ENCODE data around the gene PRMT5.

Gene PRMT5

DNA sequence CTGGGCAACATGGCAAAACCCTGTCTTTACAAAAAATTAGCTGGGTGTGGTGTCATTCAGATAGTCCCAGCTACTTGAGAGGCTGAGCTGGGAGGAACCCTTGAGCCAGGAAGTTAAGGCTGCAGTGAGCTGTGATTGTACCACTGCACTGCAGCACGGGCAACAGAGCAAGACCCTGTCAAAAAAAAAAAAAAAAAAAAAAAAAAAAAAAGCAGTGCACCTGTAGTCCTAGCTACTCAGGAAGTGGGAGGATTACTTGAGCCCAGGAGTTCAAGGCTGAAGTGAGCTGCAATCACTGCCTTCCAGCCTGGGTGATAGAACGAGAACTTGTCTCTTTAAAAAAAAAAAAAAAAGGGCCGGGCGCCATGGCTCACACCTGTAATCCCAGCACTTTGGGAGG, 40.5 kb downstream of the PRMT5 start:
- ChIA-PET POLR2A (interaction anchor here (1.2 to 3.4 kb wide), 2 partner anchors 16 to 29 kb away, joined by 4 to 15 read pairs; partner anchors contain the start of gene LRP10), CTCF (interaction anchor here (0.7 to 1.3 kb wide), 3 partner anchors 12 to 1409 kb away, joined by 3 to 4 read pairs (median 4); no protein-coding TSS in a partner anchor)
- 0 out of 2 replicates have a peak, but pooled peaks have one; percentile 34 for TF ChIP-seq ZNF384 (IDR thresholded peaks at IDR 0.05)
- TF ChIP-seq FOXM1 (IDR thresholded peaks at IDR 0.05; ENCODE audit: borderline replicate concordance): no peak
- no peak for DNase-seq (ENCODE audit: extremely low spot score)

DNA sequence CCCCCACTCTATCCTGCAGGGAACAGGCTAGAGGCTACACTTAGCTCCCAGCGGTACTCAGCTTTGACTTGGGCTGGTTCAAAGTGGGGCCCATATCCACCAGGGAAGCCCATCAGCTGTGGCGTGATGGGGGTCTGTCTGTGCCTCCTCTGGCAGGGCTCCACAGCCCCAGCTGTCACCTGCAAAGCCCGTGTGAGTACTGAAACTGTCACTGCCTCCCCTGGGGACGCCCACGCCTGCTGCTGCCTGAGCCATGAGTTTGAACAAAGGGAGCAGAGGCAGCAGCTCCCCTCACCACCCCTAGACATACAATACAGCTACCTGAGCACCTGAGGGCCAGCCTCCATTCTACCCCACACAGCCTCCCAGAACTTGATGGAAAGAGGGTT, 41.2 kb downstream of the PRMT5 start:
- no peak for DNase-seq (ENCODE audit: extremely low spot score)
- ChIA-PET CTCF (interaction anchor here (1.1 to 1.3 kb wide), 2 partner anchors 12 to 15 kb away, joined by 3 to 4 read pairs; no protein-coding TSS in a partner anchor), POLR2A (interaction anchor here (3.4 kb wide), 1 partner anchor 16 kb away, joined by 15 read pairs; the partner anchor contains the start of gene LRP10)
- TF ChIP-seq FOXA1 (IDR thresholded peaks at IDR 0.05) (no peak), FOXM1 (IDR thresholded peaks at IDR 0.05; ENCODE audit: borderline replicate concordance) (no peak), FOXK2 (IDR thresholded peaks at IDR 0.05) (no peak), CTBP1 (IDR thresholded peaks at IDR 0.05; ENCODE audit: borderline replicate concordance) (no peak), ARNT (IDR thresholded peaks at IDR 0.05) (no peak), LEF1 (IDR thresholded peaks at IDR 0.05; ENCODE audit: borderline replicate concordance) (no peak), ZNF384 (IDR thresholded peaks at IDR 0.05) (no peak), SUZ12 (IDR thresholded peaks at IDR 0.05) (no peak), HDGF (IDR thresholded peaks at IDR 0.05; ENCODE audit: borderline replicate concordance) (no peak), L3MBTL2 (conservative IDR thresholded peaks at IDR 0.05) (no peak), SP1 (IDR thresholded peaks at IDR 0.05) (no peak), BHLHE40 (IDR thresholded peaks at IDR 0.05; ENCODE audit: borderline replicate concordance) (no peak), ELF4 (IDR thresholded peaks at IDR 0.05) (no peak), TARDBP (IDR thresholded peaks at IDR 0.05) (no peak), NFRKB (IDR thresholded peaks at IDR 0.05) (no peak)
- TF ChIP-seq, protein P1, sequence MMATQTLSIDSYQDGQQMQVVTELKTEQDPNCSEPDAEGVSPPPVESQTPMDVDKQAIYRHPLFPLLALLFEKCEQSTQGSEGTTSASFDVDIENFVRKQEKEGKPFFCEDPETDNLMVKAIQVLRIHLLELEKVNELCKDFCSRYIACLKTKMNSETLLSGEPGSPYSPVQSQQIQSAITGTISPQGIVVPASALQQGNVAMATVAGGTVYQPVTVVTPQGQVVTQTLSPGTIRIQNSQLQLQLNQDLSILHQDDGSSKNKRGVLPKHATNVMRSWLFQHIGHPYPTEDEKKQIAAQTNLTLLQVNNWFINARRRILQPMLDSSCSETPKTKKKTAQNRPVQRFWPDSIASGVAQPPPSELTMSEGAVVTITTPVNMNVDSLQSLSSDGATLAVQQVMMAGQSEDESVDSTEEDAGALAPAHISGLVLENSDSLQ (IDR thresholded peaks at IDR 0.05): no peak

DNA sequence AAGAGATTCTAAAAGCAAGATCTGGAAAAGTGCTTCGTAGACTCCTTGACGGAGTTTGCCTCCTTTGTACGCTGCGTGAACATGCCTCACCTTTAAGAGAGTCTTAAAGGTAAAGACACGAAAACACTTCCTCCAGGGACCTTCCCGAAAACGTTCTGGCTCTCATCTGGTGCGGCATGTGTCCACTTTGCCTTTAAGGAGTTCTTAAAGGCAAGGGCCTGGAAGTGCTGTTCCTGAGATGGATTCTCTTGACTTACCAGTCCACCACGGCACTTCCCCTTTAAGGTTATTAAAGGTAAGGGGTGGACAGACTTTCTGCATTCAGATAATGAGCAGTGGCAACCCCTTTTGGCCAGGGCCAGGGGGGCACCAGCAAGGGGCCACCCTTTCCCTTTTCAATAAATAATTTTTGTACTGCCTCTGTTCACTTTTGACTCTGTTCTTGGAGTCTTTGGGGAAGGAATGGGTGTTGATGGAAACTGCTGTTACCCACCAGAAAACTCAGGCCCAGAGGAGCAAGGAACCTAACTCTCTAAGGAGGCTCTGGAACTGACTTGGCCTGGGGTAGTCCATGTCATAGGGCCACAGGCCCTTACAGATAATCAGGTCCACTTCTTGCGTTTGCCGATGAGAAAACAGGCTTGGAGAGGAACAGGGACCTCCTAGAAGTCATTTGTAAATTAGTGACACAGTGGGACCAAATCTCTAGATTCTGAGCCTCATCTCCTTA, 41.8 kb downstream of the PRMT5 start:
- CTCF ChIA-PET: interaction anchor here (2.3 kb wide), 1 partner anchor 15 kb away, joined by 11 read pairs; the partner anchor contains the start of gene LRP10
- TF ChIP-seq, protein P1 (IDR thresholded peaks at IDR 0.05): no peak
- TF ChIP-seq TARDBP (IDR thresholded peaks at IDR 0.05) (no peak), SUZ12 (IDR thresholded peaks at IDR 0.05) (no peak), LEF1 (IDR thresholded peaks at IDR 0.05; ENCODE audit: borderline replicate concordance) (no peak), NFRKB (IDR thresholded peaks at IDR 0.05) (no peak), HDGF (IDR thresholded peaks at IDR 0.05; ENCODE audit: borderline replicate concordance) (no peak), BHLHE40 (IDR thresholded peaks at IDR 0.05; ENCODE audit: borderline replicate concordance) (no peak), ELF4 (IDR thresholded peaks at IDR 0.05) (no peak; the same call in 1 of the 2 replicates), L3MBTL2 (conservative IDR thresholded peaks at IDR 0.05) (no peak; the same call in 1 of the 2 replicates), SP1 (IDR thresholded peaks at IDR 0.05) (no peak)
- DNase-seq (ENCODE audit: extremely low spot score): peak; percentile 78
- POLR2A ChIA-PET: interaction anchor here (1.1 to 3.7 kb wide), 4 partner anchors 9 to 31 kb away, joined by 4 to 37 read pairs (median 14); partner anchors contain the start of genes LRP10 and RBM23

DNA sequence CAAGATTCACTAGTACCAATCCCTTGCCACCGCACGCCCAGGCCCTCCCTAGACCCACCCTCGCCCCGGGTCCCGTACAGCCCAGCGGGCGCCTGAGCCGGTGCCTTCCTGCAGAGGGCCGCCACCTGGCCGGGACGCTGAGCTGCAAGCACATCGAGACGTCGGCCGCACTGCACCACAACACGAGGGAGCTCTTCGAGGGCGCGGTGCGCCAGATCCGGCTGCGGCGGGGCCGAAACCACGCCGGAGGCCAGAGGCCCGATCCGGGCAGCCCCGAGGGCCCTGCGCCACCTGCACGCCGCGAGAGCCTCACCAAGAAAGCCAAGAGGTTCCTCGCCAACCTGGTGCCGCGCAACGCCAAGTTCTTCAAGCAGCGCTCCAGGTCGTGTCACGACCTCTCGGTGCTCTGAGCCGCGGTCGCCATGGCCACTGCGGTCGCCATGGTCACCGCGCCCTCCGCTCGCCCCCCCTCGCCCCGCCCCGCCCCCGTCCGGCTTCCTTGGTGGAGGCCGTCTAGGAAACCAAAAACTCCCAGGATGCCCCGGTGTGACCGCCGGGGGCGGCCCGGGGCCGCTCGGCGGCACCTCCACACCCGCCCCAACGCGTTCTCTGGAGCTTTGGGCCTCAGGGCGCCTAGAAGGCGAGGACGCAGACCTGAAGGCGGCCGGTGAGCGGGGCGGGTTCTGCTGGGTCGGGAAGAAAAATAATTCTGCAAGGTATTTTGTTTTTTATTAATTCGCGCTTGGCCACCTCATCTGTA, 42.5 kb downstream of the PRMT5 start:
- POLR2A ChIA-PET: interaction anchor here (0.7 to 3.7 kb wide), 11 partner anchors 9 to 120 kb away, joined by 3 to 37 read pairs (median 4); partner anchors contain the start of genes LRP10, OXA1L and RBM23

DNA sequence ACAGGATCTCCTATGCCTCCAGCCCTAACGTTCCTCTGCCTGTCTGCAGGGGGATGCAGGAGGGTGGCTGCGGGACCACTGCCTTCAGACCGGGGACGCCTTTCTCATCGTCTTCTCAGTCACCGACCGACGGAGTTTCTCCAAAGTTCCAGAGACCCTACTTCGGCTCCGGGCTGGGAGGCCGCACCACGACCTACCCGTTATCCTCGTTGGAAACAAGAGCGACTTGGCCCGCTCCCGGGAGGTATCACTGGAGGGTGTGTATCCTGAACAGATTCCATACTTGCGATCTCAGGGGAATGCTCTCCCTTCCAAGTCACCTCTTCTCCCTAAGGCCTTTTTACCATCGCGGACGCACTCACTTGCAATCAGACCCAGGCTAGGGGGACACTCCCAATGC, 43.2 kb downstream of the PRMT5 start:
- TF ChIP-seq CTBP1 (IDR thresholded peaks at IDR 0.05; ENCODE audit: borderline replicate concordance) (no peak), HDGF (IDR thresholded peaks at IDR 0.05; ENCODE audit: borderline replicate concordance) (no peak), ZNF384 (IDR thresholded peaks at IDR 0.05) (no peak), FOXK2 (IDR thresholded peaks at IDR 0.05) (no peak), SP1 (IDR thresholded peaks at IDR 0.05) (no peak), NFRKB (IDR thresholded peaks at IDR 0.05) (no peak), BHLHE40 (IDR thresholded peaks at IDR 0.05; ENCODE audit: borderline replicate concordance) (no peak), L3MBTL2 (conservative IDR thresholded peaks at IDR 0.05) (no peak), FOXM1 (IDR thresholded peaks at IDR 0.05; ENCODE audit: borderline replicate concordance) (no peak)
- POLR2A ChIA-PET: interaction anchor here (0.8 to 3.7 kb wide), 9 partner anchors 8 to 121 kb away, joined by 3 to 37 read pairs (median 4); partner anchors contain the start of genes LRP10, OXA1L and RBM23
- no peak for DNase-seq (ENCODE audit: extremely low spot score)
- CTCF ChIA-PET: interaction anchor here (0.5 to 2.3 kb wide), 4 partner anchors 13 to 34 kb away, joined by 3 to 11 read pairs (median 4); partner anchors contain the start of gene LRP10

More for the DNA sequence above, 42.5 kb downstream of the PRMT5 start:
- TF ChIP-seq CTBP1 (IDR thresholded peaks at IDR 0.05; ENCODE audit: borderline replicate concordance) (no peak), SP1 (IDR thresholded peaks at IDR 0.05) (no peak), NFRKB (IDR thresholded peaks at IDR 0.05) (no peak), L3MBTL2 (conservative IDR thresholded peaks at IDR 0.05) (peak; percentile 97), FOXK2 (IDR thresholded peaks at IDR 0.05) (no peak), ARNT (IDR thresholded peaks at IDR 0.05) (no peak)
- peak; percentile 75 for DNase-seq (ENCODE audit: extremely low spot score)
- CTCF ChIA-PET: interaction anchor here (1.0 to 2.3 kb wide), 2 partner anchors 14 to 33 kb away, joined by 4 to 11 read pairs; partner anchors contain the start of gene LRP10

All from HEK293T (cell line).